Adrenal gland (tissue), 12 donors: ENCODE results near the gene CDH16. TPM values are rescaled to one million over a fixed set of nuclear protein-coding genes. Genes with fewer than 3 reads are reported as not detected.

Experiments
- DNase-seq, 7 donors: peaks; one replicate each; pipeline ENCODE4 v3.0.0-alpha.2; 2019 to 2020
- H3K27ac ChIP-seq, 5 donors: fragments of 200-600 bp; sonication (generic) in 4 of 5; 1 replicate in 3 of 5; 2 replicates in 2 of 5; pipeline versions ENCODE4 v1.5.1 to v1.8.0; 2016 to 2020; ENCODE audit warnings: mild to moderate bottlenecking in 1 of 5
- H3K27me3 ChIP-seq: fragments of 200-600 bp; 2 replicates; pipeline ENCODE4 v1.8.0; 2021
- H3K36me3 ChIP-seq, 2 donors: fragments of 200-600 bp; replicated peaks in 1 of 2; 1 replicate in 1 of 2; 2 replicates in 1 of 2; pipeline versions ENCODE4 v1.5.1 to v1.8.0; 2018 to 2022
- H3K4me1 ChIP-seq, 2 donors: fragments of 200-600 bp; replicated peaks in 1 of 2; 1 replicate in 1 of 2; 2 replicates in 1 of 2; pipeline versions ENCODE4 v1.5.1 to v1.8.0; 2018 to 2021
- H3K4me3 ChIP-seq, 4 donors: fragments of 200-600 bp; sonication (generic) in 3 of 4; one replicate each; pipeline ENCODE4 v1.5.1; 2016 to 2018
- H3K9me3 ChIP-seq, 3 donors: fragments of 200-600 bp; sonication (generic) in 1 of 3; replicated peaks in 1 of 3; 1 replicate in 2 of 3; 2 replicates in 1 of 3; pipeline versions ENCODE4 v1.5.1 to v1.8.0; 2016 to 2021
- POLR2A ChIP-seq, 2 donors: fragments of 450-650 bp; IDR thresholded peaks; one replicate each; pipeline ENCODE4 v1.6.1; 2017; ENCODE audit warnings: antibody characterized with exemption in 2 of 2, mild to moderate bottlenecking in 2 of 2, moderate library complexity in 1 of 2
- WGBS, 4 donors: extraction: QIAGEN DNeasy Blood & Tissue Kit in 2 of 4; methylation state at CpG; one replicate each; pipeline versions ENCODE4 v1.1.5 to v1.1.7; 2013 to 2017; 5-methylcytosine and 5-hydroxymethylcytosine counted together
- intact Hi-C, 2 donors: fragments of 100-400 bp; cut with DNase I; formaldehyde crosslinking; loops; one replicate each; pipeline versions ENCODE4 v1.14.1 to v1.15.0; 2022 to 2023
- polyA plus RNA-seq, 3 donors: library from polyadenylated mRNA; stranded (reverse); fragments of 200-250 nt in 2 of 3; fragments of 350-450 nt in 1 of 3; fragmentation: Illumina TruSeq in 1 of 3; extraction: RNeasy Lipid Tissue Mini Kit (QIAGEN cat#74804) in 1 of 3; gene quantifications; one replicate each; pipeline ENCODE4 v1.2.3, GENCODE V29; 2013 to 2014
- total RNA-seq, 9 donors: library from RNA; depleted of rRNA in 4 of 9; stranded (reverse); fragments of >200 nt in 4 of 9; fragments of 120-200 nt in 1 of 9; fragmentation: NEBNext Ultra II Directional in 1 of 9; extraction: Animal tissue kit (Norgen Biotek cat#: 25700) in 1 of 9; gene quantifications; one replicate each; pipeline versions ENCODE4 v1.1.0 to v1.2.4, GENCODE V29; 2013 to 2023
- TF ChIP-seq, protein P1 (sequence below), 6 experiments: fragments of 450-650 bp in 4 of 6; fragments of 200-600 bp in 2 of 6; sonication (generic) in 1 of 6; IDR thresholded peaks; 1 replicate in 5 of 6; 2 replicates in 1 of 6; pipeline versions ENCODE4 v1.5.1 to v1.8.0; 2016 to 2021; ENCODE audit warnings: antibody characterized with exemption in 6 of 6, mild to moderate bottlenecking in 2 of 6, moderate library complexity in 1 of 6
- donor health status: healthy with polysubstance abuse.
- donor health status: Bipolar disorder and iron deficiency.
- donor health status: DM: yes; HTN: yes; CAD: no.
- donor health status: DM: no; HTN: no; CAD: no.
- donor health status: DM: no; HTN: no; CAD: no.
- donor health status: DM: yes; HTN: yes; CAD: no.

CDH16 gene
- total and polyA plus RNA-seq, 12 donors, result 0.69 TPM; not detected in 11

DNA sequence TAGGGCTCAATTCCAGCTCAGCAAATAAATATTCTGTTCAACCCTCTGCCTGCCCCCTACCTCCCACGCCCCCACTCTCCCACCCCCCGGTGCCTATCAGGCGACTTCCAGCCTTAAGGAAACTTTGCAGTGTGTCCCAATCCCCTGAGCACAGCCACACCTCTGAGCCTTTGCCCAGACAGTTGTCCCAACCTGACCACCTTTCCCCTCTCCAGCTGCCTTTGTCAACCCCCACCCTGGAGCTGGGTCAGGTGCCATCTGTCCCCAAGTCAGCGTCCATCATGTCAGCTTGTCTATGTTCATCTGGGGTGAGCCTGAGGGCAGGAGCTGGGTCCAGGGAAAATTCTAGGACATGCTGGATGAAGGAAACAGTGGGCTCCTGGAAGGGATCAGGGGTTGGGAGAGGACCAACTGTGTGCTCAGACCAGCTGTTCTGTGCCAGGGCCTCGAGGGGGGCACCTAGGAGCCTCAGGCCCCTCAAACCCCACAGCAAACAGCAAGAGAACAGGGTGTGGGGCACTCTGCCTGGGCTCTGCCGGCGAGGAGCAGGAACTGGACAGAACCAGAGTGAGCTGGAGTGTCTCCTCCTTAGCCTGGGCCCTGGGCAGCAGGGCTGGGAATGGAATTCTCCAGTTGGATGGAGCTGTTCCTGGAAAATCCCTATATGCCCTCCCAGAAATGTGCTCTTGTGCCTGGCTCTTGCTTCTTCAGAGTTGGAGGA is 17.8 kb downstream of the CDH16 start:
- peaks cover 20 to 39% of the 10 kb centered on the region in 2 donors for H3K4me1 ChIP-seq
- H3K9me3 ChIP-seq, result no peaks in the 10 kb centered on the region
- TF ChIP-seq, protein P1, sequence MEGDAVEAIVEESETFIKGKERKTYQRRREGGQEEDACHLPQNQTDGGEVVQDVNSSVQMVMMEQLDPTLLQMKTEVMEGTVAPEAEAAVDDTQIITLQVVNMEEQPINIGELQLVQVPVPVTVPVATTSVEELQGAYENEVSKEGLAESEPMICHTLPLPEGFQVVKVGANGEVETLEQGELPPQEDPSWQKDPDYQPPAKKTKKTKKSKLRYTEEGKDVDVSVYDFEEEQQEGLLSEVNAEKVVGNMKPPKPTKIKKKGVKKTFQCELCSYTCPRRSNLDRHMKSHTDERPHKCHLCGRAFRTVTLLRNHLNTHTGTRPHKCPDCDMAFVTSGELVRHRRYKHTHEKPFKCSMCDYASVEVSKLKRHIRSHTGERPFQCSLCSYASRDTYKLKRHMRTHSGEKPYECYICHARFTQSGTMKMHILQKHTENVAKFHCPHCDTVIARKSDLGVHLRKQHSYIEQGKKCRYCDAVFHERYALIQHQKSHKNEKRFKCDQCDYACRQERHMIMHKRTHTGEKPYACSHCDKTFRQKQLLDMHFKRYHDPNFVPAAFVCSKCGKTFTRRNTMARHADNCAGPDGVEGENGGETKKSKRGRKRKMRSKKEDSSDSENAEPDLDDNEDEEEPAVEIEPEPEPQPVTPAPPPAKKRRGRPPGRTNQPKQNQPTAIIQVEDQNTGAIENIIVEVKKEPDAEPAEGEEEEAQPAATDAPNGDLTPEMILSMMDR (IDR thresholded peaks at IDR 0.05), result no peak
- TF ChIP-seq POLR2A (IDR thresholded peaks at IDR 0.05), result no peak
- 61 to 79% (median 67%) methylated on average over 4 to 7 of the region's 7 CpGs for WGBS, 4 donors
- no peaks in the 10 kb centered on the region for H3K27me3 ChIP-seq
- H3K36me3 ChIP-seq, result no peaks in the 10 kb centered on the region
- peak overlapping the region in 2 of 5 donors; percentile 78 to 88 for H3K27ac ChIP-seq
- H3K4me3 ChIP-seq, result no peak overlapping the region
- no peak for DNase-seq
- intact Hi-C loops, result no loop called here

DNA sequence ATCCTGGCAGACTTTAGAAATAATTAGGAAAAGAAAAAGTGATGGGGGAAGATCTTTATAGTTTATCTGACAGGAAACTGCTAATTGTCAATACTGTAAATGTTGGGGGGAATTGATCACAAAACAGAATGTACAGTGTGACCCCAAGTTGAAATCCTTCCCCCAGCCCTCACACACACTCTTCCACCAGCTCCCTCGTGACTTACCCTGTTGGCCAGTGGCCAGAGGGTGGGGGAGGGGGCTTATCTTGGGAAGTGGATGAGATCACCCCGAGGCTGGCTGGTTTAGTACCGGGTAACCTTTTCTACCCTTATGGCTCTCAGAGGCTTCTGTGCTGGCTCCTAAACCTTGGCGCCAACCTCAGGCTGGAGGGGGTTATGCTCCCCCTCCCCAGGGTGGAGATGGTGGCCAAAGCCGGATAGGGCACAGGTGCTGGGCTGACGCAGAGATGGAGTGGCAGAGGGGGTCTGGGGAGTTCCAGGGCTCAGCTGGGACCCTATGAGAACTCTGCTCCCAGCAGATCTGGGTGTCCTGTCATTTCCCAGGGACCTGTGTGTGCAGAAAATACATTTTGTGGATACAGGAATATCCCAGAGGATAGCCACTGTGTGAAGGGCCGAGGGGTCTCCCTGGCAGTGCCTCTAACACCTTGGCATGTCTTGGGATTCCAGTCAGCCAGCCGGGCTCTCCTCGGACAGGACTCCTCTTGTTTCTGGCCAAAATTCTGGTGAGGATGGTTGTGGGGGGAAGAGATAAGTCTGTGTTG is 18.6 kb downstream of the CDH16 start:
- no peaks in the 10 kb centered on the region for H3K36me3 ChIP-seq
- TF ChIP-seq, protein P1 (IDR thresholded peaks at IDR 0.05), result no peak
- peak in 1 of 2 donors; percentile 46 for TF ChIP-seq POLR2A (IDR thresholded peaks at IDR 0.05)
- no peak overlapping the region for H3K4me3 ChIP-seq
- 25 to 33% (median 28%) methylated on average over 4 to 9 of the region's 9 CpGs for WGBS, 4 donors
- H3K27me3 ChIP-seq, result no peaks in the 10 kb centered on the region
- peaks cover 20 to 31% of the 10 kb centered on the region in 2 donors for H3K4me1 ChIP-seq
- intact Hi-C loops, result loop anchor here (5.0 kb wide), 2 partner anchors 32 to 42 kb away; partner anchors contain the start of gene CIAO2B (in 1 of the 2)
- H3K9me3 ChIP-seq, result no peaks in the 10 kb centered on the region
- H3K27ac ChIP-seq, result peak overlapping the region; percentile 57 to 88 (median 78)
- peak; percentile 83 to 94 (median 89) for DNase-seq

DNA sequence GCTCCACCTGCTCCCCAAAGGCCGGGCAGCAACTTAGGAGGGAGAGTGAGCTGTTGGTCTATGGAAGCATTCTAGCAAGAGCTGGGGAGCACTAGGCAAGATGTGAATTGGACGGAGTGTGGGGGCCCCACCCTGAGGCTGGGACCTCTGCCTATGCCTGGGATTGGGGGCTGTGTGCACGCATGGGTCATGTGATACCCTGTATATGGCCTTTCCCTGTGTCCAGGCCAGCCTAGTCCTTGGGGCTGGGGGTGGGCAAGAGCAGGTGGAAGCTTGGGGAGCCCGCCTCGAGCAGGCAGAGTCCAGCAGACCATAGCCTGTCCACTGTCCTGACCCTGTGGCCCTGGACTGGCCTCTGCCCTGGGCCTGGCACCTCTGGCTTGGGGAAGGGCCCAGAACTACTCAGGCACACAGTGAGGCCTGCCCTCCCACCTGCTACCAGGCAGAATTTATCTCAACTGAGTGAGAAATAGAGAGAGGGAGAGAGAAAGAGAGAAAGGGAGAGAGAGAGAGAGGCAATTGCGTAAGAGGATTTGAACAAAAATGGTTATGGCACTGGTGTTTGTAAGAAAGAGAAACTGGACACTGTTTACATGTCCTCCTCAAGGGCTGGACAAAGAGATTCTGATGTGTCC is 19.3 kb downstream of the CDH16 start:
- 69 to 81% (median 77%) methylated on average over 4 to 6 of the region's 6 CpGs for WGBS, 4 donors
- peaks cover 20 to 29% of the 10 kb centered on the region in 2 donors for H3K4me1 ChIP-seq

More for the DNA sequence above, 19.3 kb downstream of the CDH16 start:
- Histone ChIP-seq H3K9me3 (no peaks in the 10 kb centered on the region), H3K27me3 (no peaks in the 10 kb centered on the region), H3K27ac (peak overlapping the region; percentile 57 to 88 (median 78)), H3K36me3 (no peaks in the 10 kb centered on the region), H3K4me3 (no peak overlapping the region)
- TF ChIP-seq, protein P1 (IDR thresholded peaks at IDR 0.05), result no peak
- TF ChIP-seq POLR2A (IDR thresholded peaks at IDR 0.05), result no peak
- DNase-seq, result peak in 2 of 7 donors; percentile 41 to 49
- intact Hi-C loops, result loop anchor here (5.0 kb wide), 2 partner anchors 33 to 43 kb away; partner anchors contain the start of gene CIAO2B (in 1 of the 2)
